ENCODE results near the gene KRTCAP2.

- TF ChIP-seq POLR2A (IDR thresholded peaks at IDR 0.05) (no peak), CTCF (IDR thresholded peaks at IDR 0.05) (no peak)
These were observed 6.5 kb downstream of the KRTCAP2 start for GRCh38 chr1:155166471-155167165.

Data from esophagus squamous epithelium (tissue), 4 donors.